ENCODE measurements around the gene CAV1.
"Not testable (repeated sequence)": the region's sequence is repeated elsewhere in the genome, so short reads cannot be mapped to it uniquely, and the experiment has no call there.

The CAV1 gene

GRCh38 chr7:116583653-116584052 is 58.8 kb downstream of the CAV1 start:
- no peak for DNase-seq

- no peak for DNase-seq
These were observed 59.9 kb downstream of the CAV1 start for GRCh38 chr7:116584721-116585120.

- no peak for DNase-seq
These were observed 60.6 kb downstream of the CAV1 start for GRCh38 chr7:116585392-116585791.

GRCh38 chr7:116585967-116586366 is 61.1 kb downstream of the CAV1 start:
- DNase-seq = no peak

- DNase-seq = not testable (repeated sequence)
These were observed 62.4 kb downstream of the CAV1 start for GRCh38 chr7:116587200-116587599.

GRCh38 chr7:116588225-116588624 is 63.4 kb downstream of the CAV1 start:
- peak; percentile 71 for DNase-seq

- no peak for DNase-seq
These were observed 64.1 kb downstream of the CAV1 start for GRCh38 chr7:116588641-116589594.

- no peak for DNase-seq
These were observed 66.6 kb downstream of the CAV1 start for GRCh38 chr7:116591202-116592040.

- DNase-seq = no peak
These were observed 67.2 kb downstream of the CAV1 start for GRCh38 chr7:116592041-116592355.

GRCh38 chr7:116592445-116592844 is 67.6 kb downstream of the CAV1 start:
- no peak for DNase-seq

GRCh38 chr7:116593359-116594075 is 68.7 kb downstream of the CAV1 start:
- no peak for DNase-seq

- no peak for DNase-seq
These were observed 70.2 kb downstream of the CAV1 start for GRCh38 chr7:116595063-116595462.

GRCh38 chr7:116597384-116597783 is 72.5 kb downstream of the CAV1 start:
- DNase-seq = no peak

GRCh38 chr7:116598278-116598677 is 73.4 kb downstream of the CAV1 start:
- DNase-seq = no peak

- DNase-seq = no peak
These were observed 74.0 kb downstream of the CAV1 start for GRCh38 chr7:116598861-116599260.

- DNase-seq = no peak
These were observed 76.6 kb downstream of the CAV1 start for GRCh38 chr7:116601426-116601825.

GRCh38 chr7:116607299-116607698 is 82.5 kb downstream of the CAV1 start:
- no peak for DNase-seq

GRCh38 chr7:116610210-116610609 is 85.4 kb downstream of the CAV1 start:
- DNase-seq = no peak

- no peak for DNase-seq
These were observed 85.9 kb downstream of the CAV1 start for GRCh38 chr7:116610721-116611120.
